Anterior cingulate cortex (tissue), 58 donors: Measurements from ENCODE around the gene SGCB.

Experiments
- DNase-seq, 58 donors: peaks; one replicate each; lab custom pipeline; 2025; lab: John Stamatoyannopoulos, UW

Gene SGCB

GRCh38 chr4:52028970-52029369 is 9.1 kb downstream of the SGCB start:
- DNase-seq = no peak

GRCh38 chr4:52019936-52020657 is 18.0 kb downstream of the SGCB start, which contains the start of gene LRRC66:
LRRC66 (minus strand) TSS chr4:52020363; CDS start chr4:52017613, 2,750 bp downstream.
- DNase-seq = no peak

- no peak for DNase-seq
Measured at GRCh38 chr4:52017814-52018213, 20.3 kb downstream of the SGCB start.

GRCh38 chr4:52016981-52017380 is 21.1 kb downstream of the SGCB start:
- DNase-seq = no peak

- no peak for DNase-seq
Measured at GRCh38 chr4:52015366-52015765, 22.7 kb downstream of the SGCB start.

- no peak for DNase-seq
Measured at GRCh38 chr4:52014903-52015302, 23.2 kb downstream of the SGCB start.

- no peak for DNase-seq
Measured at GRCh38 chr4:52012651-52013050, 25.4 kb downstream of the SGCB start.

- DNase-seq = no peak
Measured at GRCh38 chr4:52010986-52011385, 27.1 kb downstream of the SGCB start.

- DNase-seq = no peak
Measured at GRCh38 chr4:52006887-52007286, 31.2 kb downstream of the SGCB start.

- no peak for DNase-seq
Measured at GRCh38 chr4:52005604-52006273, 32.4 kb downstream of the SGCB start.

- no peak for DNase-seq
Measured at GRCh38 chr4:52004414-52004813, 33.7 kb downstream of the SGCB start.

GRCh38 chr4:52001616-52002015 is 36.5 kb downstream of the SGCB start:
- DNase-seq = no peak

GRCh38 chr4:51999250-51999649 is 38.8 kb downstream of the SGCB start:
- no peak for DNase-seq

- DNase-seq = no peak
Measured at GRCh38 chr4:51998837-51999236, 39.3 kb downstream of the SGCB start.

GRCh38 chr4:51997647-51998046 is 40.5 kb downstream of the SGCB start:
- DNase-seq = no peak

- DNase-seq = no peak
Measured at GRCh38 chr4:51995647-51996220, 42.4 kb downstream of the SGCB start.
